Measurements from ENCODE around the gene CCRL2. TPM values are rescaled to one million over a fixed set of nuclear protein-coding genes. Genes with fewer than 3 reads are reported as not detected.

Gene CCRL2
- total RNA-seq, 8 experiments from 2014 or later: 0.13 to 0.77 (median 0.50) TPM; not detected in 3

DNA sequence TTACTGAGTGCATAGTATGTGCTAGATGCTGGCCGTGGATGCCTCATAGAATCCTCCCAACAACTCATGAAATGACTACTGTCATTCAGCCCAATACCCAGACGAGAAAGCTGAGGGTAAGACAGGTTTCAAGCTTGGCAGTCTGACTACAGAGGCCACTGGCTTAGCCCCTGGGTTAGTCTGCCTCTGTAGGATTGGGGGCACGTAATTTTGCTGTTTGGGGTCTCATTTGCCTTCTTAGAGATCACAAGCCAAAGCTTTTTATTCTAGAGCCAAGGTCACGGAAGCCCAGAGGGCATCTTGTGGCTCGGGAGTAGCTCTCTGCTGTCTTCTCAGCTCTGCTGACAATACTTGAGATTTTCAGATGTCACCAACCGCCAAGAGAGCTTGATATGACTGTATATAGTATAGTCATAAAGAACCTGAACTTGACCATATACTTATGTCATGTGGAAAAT is 37.4 kb upstream of the CCRL2 start:
- in situ Hi-C loops (cut with MboI; ENCODE audit: low pct_unique_long_range_greater_than_20kb in 2 of 9, low sequenced_read_pairs in 9 of 9, unreplicated experiment in 9 of 9): loop anchor here in 2 of 9 experiments (10.0 to 25.0 kb wide), 4 partner anchors 155 to 432 kb away; partner anchors contain the start of gene CXCR6 (in 1 of the 2)
- H3K4me1 ChIP-seq (replicated peaks in 1 of 2): no peaks in the 10 kb centered on the region
- no peak overlapping the region for H3K27ac ChIP-seq
- H3K4me3 ChIP-seq: no peak overlapping the region
- 17 to 88% (median 41%) methylated on average over 2 to 5 of the region's 6 CpGs; no CpG with 5 or more reads in 4 of the 10 experiments for WGBS, 10 experiments
- no peak for ATAC-seq (replicated peaks in 6 of 8)

DNA sequence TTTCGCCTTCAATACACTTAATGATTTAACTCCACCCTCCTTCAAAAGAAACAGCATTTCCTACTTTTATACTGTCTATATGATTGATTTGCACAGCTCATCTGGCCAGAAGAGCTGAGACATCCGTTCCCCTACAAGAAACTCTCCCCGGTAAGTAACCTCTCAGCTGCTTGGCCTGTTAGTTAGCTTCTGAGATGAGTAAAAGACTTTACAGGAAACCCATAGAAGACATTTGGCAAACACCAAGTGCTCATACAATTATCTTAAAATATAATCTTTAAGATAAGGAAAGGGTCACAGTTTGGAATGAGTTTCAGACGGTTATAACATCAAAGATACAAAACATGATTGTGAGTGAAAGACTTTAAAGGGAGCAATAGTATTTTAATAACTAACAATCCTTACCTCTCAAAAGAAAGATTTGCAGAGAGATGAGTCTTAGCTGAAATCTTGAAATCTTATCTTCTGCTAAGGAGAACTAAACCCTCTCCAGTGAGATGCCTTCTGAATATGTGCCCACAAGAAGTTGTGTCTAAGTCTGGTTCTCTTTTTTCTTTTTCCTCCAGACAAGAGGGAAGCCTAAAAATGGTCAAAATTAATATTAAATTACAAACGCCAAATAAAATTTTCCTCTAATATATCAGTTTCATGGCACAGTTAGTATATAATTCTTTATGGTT is 36.1 kb upstream of the CCRL2 start, which contains the start of gene CCR5:
CCR5 (plus strand) TSS at position 108 of the 680 bp plus-strand sequence. CDS start 1,957 bp downstream, outside the sequence.
- ATAC-seq (replicated peaks in 6 of 8): no peak
- in situ Hi-C loops (cut with MboI; ENCODE audit: low pct_unique_long_range_greater_than_20kb in 2 of 9, low sequenced_read_pairs in 9 of 9, unreplicated experiment in 9 of 9): loop anchor here in 2 of 9 experiments (10.0 to 25.0 kb wide), 3 partner anchors 284 to 434 kb away; partner anchors contain the start of gene CXCR6 (in 1 of the 2)
- H3K4me3 ChIP-seq: no peak within 1 kb of the TSS
- WGBS, 10 experiments: 27 to 74% (median 49%) methylated on average over 2 to 5 of the region's 5 CpGs
- no peaks in the 10 kb centered on the region for H3K4me1 ChIP-seq (replicated peaks in 1 of 2)
- H3K27ac ChIP-seq: no peak within 1 kb of the TSS

DNA sequence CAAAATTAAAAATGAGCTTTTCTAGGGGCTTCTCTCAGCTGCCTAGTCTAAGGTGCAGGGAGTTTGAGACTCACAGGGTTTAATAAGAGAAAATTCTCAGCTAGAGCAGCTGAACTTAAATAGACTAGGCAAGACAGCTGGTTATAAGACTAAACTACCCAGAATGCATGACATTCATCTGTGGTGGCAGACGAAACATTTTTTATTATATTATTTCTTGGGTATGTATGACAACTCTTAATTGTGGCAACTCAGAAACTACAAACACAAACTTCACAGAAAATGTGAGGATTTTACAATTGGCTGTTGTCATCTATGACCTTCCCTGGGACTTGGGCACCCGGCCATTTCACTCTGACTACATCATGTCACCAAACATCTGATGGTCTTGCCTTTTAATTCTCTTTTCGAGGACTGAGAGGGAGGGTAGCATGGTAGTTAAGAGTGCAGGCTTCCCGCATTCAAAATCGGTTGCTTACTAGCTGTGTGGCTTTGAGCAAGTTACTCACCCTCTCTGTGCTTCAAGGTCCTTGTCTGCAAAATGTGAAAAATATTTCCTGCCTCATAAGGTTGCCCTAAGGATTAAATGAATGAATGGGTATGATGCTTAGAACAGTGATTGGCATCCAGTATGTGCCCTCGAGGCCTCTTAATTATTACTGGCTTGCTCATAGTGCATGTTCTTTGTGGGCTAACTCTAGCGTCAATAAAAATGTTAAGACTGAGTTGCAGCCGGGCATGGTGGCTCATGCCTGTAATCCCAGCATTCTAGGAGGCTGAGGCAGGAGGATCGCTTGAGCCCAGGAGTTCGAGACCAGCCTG is 35.3 kb upstream of the CCRL2 start:
- 20 to 100% (median 76%) methylated on average over 1 to 8 of the region's 10 CpGs for WGBS, 10 experiments
- Histone ChIP-seq H3K4me3 (no peak overlapping the region), H3K4me1 (replicated peaks in 1 of 2) (no peaks in the 10 kb centered on the region), H3K27ac (no peak overlapping the region)
- ATAC-seq (replicated peaks in 6 of 8): no peak
- in situ Hi-C loops (cut with MboI; ENCODE audit: low pct_unique_long_range_greater_than_20kb in 2 of 9, low sequenced_read_pairs in 9 of 9, unreplicated experiment in 9 of 9): loop anchor here in 2 of 9 experiments (10.0 to 25.0 kb wide), 3 partner anchors 284 to 434 kb away; partner anchors contain the start of gene CXCR6 (in 1 of the 2)

DNA sequence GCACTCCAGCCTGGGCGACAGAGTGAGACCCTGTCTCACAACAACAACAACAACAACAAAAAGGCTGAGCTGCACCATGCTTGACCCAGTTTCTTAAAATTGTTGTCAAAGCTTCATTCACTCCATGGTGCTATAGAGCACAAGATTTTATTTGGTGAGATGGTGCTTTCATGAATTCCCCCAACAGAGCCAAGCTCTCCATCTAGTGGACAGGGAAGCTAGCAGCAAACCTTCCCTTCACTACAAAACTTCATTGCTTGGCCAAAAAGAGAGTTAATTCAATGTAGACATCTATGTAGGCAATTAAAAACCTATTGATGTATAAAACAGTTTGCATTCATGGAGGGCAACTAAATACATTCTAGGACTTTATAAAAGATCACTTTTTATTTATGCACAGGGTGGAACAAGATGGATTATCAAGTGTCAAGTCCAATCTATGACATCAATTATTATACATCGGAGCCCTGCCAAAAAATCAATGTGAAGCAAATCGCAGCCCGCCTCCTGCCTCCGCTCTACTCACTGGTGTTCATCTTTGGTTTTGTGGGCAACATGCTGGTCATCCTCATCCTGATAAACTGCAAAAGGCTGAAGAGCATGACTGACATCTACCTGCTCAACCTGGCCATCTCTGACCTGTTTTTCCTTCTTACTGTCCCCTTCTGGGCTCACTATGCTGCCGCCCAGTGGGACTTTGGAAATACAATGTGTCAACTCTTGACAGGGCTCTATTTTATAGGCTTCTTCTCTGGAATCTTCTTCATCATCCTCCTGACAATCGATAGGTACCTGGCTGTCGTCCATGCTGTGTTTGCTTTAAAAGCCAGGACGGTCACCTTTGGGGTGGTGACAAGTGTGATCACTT is 34.3 kb upstream of the CCRL2 start:
- H3K4me3 ChIP-seq: no peak overlapping the region
- 0 to 96% (median 86%) methylated on average over 1 to 8 of the region's 9 CpGs; no CpG with 5 or more reads in 1 of the 10 experiments for WGBS, 10 experiments
- no peak overlapping the region for H3K27ac ChIP-seq
- ATAC-seq (replicated peaks in 6 of 8): peak in 3 of 8 experiments; percentile 49 to 75 (median 70)
- in situ Hi-C loops (cut with MboI; ENCODE audit: low pct_unique_long_range_greater_than_20kb in 2 of 9, low sequenced_read_pairs in 9 of 9, unreplicated experiment in 9 of 9): loop anchor here in 2 of 9 experiments (10.0 to 25.0 kb wide), 3 partner anchors 285 to 435 kb away; partner anchors contain the start of gene CXCR6 (in 1 of the 2)
- no peaks in the 10 kb centered on the region for H3K4me1 ChIP-seq (replicated peaks in 1 of 2)

DNA sequence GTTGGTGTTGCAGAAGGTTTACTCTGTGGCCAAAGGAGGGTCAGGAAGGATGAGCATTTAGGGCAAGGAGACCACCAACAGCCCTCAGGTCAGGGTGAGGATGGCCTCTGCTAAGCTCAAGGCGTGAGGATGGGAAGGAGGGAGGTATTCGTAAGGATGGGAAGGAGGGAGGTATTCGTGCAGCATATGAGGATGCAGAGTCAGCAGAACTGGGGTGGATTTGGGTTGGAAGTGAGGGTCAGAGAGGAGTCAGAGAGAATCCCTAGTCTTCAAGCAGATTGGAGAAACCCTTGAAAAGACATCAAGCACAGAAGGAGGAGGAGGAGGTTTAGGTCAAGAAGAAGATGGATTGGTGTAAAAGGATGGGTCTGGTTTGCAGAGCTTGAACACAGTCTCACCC is 32.3 kb upstream of the CCRL2 start:
- in situ Hi-C loops (cut with MboI; ENCODE audit: low pct_unique_long_range_greater_than_20kb in 2 of 9, low sequenced_read_pairs in 9 of 9, unreplicated experiment in 9 of 9): loop anchor here in 3 of 9 experiments (10.0 to 25.0 kb wide), 3 partner anchors 287 to 437 kb away; partner anchors contain the start of gene CXCR6 (in 2 of the 3)
- H3K27ac ChIP-seq: no peak overlapping the region

DNA sequence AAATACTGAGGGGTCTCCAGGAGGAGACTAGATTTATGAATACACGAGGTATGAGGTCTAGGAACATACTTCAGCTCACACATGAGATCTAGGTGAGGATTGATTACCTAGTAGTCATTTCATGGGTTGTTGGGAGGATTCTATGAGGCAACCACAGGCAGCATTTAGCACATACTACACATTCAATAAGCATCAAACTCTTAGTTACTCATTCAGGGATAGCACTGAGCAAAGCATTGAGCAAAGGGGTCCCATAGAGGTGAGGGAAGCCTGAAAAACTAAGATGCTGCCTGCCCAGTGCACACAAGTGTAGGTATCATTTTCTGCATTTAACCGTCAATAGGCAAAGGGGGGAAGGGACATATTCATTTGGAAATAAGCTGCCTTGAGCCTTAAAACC is 31.8 kb upstream of the CCRL2 start:
- no peak overlapping the region for H3K27ac ChIP-seq
- no peak for ATAC-seq (replicated peaks in 6 of 8)
- H3K4me3 ChIP-seq: no peak overlapping the region
- in situ Hi-C loops (cut with MboI; ENCODE audit: low pct_unique_long_range_greater_than_20kb in 2 of 9, low sequenced_read_pairs in 9 of 9, unreplicated experiment in 9 of 9): loop anchor here in 3 of 9 experiments (10.0 to 25.0 kb wide), 3 partner anchors 288 to 438 kb away; partner anchors contain the start of gene CXCR6 (in 1 of the 3)
- H3K4me1 ChIP-seq (replicated peaks in 1 of 2): no peaks in the 10 kb centered on the region
- 0 to 100% (median 63%) methylated on average over 1 to 2 of the region's 2 CpGs; no CpG with 5 or more reads in 2 of the 10 experiments for WGBS, 10 experiments

More for the DNA sequence above, 32.3 kb upstream of the CCRL2 start:
- no peak overlapping the region for H3K4me3 ChIP-seq
- ATAC-seq (replicated peaks in 6 of 8): no peak
- WGBS, 10 experiments: 29 to 100% (median 63%) methylated on average over 1 to 3 of the region's 3 CpGs; no CpG with 5 or more reads in 1 of the 10 experiments
- H3K4me1 ChIP-seq (replicated peaks in 1 of 2): no peaks in the 10 kb centered on the region

DNA sequence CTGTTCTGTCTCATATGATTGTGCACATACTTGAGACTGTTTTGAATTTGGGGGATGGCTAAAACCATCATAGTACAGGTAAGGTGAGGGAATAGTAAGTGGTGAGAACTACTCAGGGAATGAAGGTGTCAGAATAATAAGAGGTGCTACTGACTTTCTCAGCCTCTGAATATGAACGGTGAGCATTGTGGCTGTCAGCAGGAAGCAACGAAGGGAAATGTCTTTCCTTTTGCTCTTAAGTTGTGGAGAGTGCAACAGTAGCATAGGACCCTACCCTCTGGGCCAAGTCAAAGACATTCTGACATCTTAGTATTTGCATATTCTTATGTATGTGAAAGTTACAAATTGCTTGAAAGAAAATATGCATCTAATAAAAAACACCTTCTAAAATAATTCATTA is 31.2 kb upstream of the CCRL2 start:
- ATAC-seq (replicated peaks in 6 of 8): no peak
- in situ Hi-C loops (cut with MboI; ENCODE audit: low pct_unique_long_range_greater_than_20kb in 2 of 9, low sequenced_read_pairs in 9 of 9, unreplicated experiment in 9 of 9): loop anchor here in 3 of 9 experiments (10.0 to 25.0 kb wide), 3 partner anchors 289 to 439 kb away; partner anchors contain the start of gene CXCR6 (in 1 of the 3)
- no peak overlapping the region for H3K27ac ChIP-seq
- no peak overlapping the region for H3K4me3 ChIP-seq
- 0 to 50% (median 17%) methylated on average over 1 to 2 of the region's 2 CpGs; no CpG with 5 or more reads in 2 of the 10 experiments for WGBS, 10 experiments
- H3K4me1 ChIP-seq (replicated peaks in 1 of 2): no peaks in the 10 kb centered on the region

DNA sequence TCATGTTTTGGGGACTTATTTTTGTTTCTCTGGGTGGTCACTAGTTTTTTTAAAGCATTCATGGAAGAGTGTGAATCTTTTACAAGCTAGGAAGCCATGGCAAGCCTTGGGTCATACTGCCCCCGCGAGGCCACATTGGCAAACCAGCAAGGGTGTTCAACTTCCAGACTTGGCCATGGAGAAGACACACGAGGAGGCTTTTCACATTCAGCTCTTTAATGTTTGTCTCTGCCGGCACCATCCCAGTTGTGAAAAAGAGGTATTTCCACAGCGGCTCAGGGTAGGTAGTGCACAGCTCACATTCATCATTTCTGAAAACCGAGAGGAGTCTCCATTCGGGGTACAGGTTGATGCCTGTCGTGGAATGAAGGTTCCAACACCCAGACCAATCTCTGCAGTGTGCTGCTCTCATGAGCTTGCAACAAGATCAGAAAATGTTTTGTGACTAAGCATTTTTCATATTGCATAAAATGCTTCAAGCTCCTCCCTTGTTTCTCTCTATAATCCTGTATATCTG is 28.6 kb upstream of the CCRL2 start:
- H3K4me3 ChIP-seq: no peak overlapping the region
- H3K27ac ChIP-seq: no peak overlapping the region
- WGBS, 10 experiments: 0 to 67% (median 46%) methylated on average over 2 to 6 of the region's 8 CpGs; no CpG with 5 or more reads in 2 of the 10 experiments
- no peaks in the 10 kb centered on the region for H3K4me1 ChIP-seq (replicated peaks in 1 of 2)
- in situ Hi-C loops (cut with MboI; ENCODE audit: low pct_unique_long_range_greater_than_20kb in 2 of 9, low sequenced_read_pairs in 9 of 9, unreplicated experiment in 9 of 9): loop anchor here in 3 of 9 experiments (10.0 to 25.0 kb wide), 3 partner anchors 291 to 441 kb away; partner anchors contain the start of gene CXCR6 (in 1 of the 3)
- peak in 4 of 8 experiments; percentile 52 to 94 (median 90) for ATAC-seq (replicated peaks in 6 of 8)

DNA sequence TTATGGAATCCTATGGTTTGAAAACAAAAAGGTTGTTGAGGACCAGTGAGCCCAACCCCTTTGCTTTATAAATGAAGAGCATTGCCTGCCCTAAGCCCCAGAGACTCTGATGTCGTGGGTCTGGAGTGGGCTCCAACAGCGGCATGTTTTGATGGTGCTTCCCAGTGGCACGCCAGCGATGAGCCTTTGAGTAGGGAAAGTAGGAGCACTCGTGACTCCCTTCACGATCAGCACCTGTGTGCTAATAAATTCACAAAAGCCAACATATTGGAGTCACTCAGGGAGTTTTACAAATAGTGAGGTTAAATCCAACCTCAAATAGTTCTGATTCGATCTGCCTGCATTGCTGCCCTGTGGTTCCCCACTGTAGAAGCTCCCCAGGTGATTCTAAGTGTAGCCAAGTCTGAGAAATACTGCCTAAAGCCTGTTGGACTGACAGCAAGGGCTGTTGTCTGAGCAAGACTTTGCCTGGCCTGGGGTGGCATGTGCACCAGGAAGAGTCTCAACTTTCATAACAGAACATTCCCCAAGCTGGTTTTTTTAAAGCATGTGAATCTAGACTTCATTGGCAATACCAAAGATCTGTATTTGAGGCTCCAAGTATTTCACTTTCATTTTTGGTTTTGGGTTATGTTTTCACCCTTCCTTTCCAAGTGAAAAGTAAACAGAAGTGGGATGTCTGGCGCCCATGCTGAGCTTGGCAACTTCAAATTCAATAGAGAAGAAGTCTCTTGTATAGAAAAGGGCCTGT is 26.4 kb upstream of the CCRL2 start:
- H3K27ac ChIP-seq: no peak overlapping the region
- no peaks in the 10 kb centered on the region for H3K4me1 ChIP-seq (replicated peaks in 1 of 2)
- no peak for ATAC-seq (replicated peaks in 6 of 8)
- WGBS, 10 experiments: 17 to 100% (median 65%) methylated on average over 1 to 8 of the region's 8 CpGs; no CpG with 5 or more reads in 1 of the 10 experiments
- H3K4me3 ChIP-seq: no peak overlapping the region
- in situ Hi-C loops (cut with MboI; ENCODE audit: low pct_unique_long_range_greater_than_20kb in 2 of 9, low sequenced_read_pairs in 9 of 9, unreplicated experiment in 9 of 9): loop anchor here in 2 of 9 experiments (25.0 kb wide), 2 partner anchors 293 to 443 kb away; partner anchors contain the start of gene CXCR6 (in 1 of the 2)

DNA sequence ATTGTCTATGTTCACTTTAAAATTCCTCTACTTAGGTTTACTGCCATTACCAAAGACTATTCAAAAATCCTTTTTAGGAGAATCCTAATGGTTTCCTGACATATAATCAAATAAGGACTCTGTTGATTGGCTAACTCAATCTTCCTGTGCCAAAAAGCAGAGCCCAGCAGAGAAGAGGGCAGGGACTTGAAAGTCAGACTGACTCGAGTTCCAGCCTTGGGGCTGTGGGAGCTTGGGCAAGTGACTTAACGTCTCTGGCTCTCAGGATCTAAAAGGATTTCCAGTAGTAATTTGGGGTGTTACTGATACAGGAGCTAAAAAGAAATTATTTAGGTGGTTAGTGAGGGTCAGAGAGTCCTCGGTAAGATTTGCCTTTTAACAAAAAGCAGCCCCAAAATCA is 25.4 kb upstream of the CCRL2 start:
- Histone ChIP-seq H3K27ac (no peak overlapping the region), H3K4me3 (no peak overlapping the region), H3K4me1 (replicated peaks in 1 of 2) (no peaks in the 10 kb centered on the region)
- WGBS, 10 experiments: 0 to 100% (median 63%) methylated on average over 1 to 3 of the region's 3 CpGs
- ATAC-seq (replicated peaks in 6 of 8): no peak
- in situ Hi-C loops (cut with MboI; ENCODE audit: low pct_unique_long_range_greater_than_20kb in 2 of 9, low sequenced_read_pairs in 9 of 9, unreplicated experiment in 9 of 9): loop anchor here in 2 of 9 experiments (25.0 kb wide), 2 partner anchors 294 to 444 kb away; partner anchors contain the start of gene CXCR6 (in 1 of the 2)

All from motor neuron (in vitro differentiated cells).